ENCODE measurements around the gene ZNF423. TPM values are rescaled to one million over a fixed set of nuclear protein-coding genes. Genes with fewer than 3 reads are reported as not detected.
A peak's percentile ranks its signal among the peaks of the same experiment; 100 is the strongest.

Gene ZNF423
- total RNA-seq, 1 donor from 2014 or later, result 11.9 TPM

DNA sequence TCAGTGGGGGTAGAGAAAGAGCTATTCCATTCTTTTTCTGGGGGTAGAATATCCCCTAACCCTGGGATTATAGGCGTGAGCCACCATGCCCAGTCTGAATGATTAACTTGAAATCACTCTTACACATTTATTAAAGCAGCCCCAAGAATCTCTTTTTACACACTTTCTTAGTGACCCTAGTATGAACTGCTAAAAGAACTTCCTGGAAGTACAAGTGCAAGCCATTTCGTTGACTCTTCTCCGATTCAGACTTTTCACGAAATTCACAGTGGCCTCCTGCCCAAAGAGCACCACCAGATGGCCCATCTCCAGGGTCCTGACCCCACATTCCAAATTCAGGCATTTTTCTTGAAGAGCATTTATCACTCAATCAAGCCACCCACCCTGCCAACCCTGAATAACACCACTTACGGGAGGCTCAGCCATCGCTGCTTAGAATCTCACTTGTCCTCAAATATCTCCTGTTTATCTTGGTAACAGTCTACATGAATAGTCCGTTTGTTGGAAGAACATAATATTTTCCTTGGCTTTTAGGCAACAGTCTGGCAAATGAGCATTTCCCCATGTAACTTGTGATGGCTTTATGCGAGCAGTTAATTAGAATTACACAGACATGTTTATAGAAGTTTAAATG lies 28.0 kb downstream of the ZNF423 start:
- TF ChIP-seq, protein P1, sequence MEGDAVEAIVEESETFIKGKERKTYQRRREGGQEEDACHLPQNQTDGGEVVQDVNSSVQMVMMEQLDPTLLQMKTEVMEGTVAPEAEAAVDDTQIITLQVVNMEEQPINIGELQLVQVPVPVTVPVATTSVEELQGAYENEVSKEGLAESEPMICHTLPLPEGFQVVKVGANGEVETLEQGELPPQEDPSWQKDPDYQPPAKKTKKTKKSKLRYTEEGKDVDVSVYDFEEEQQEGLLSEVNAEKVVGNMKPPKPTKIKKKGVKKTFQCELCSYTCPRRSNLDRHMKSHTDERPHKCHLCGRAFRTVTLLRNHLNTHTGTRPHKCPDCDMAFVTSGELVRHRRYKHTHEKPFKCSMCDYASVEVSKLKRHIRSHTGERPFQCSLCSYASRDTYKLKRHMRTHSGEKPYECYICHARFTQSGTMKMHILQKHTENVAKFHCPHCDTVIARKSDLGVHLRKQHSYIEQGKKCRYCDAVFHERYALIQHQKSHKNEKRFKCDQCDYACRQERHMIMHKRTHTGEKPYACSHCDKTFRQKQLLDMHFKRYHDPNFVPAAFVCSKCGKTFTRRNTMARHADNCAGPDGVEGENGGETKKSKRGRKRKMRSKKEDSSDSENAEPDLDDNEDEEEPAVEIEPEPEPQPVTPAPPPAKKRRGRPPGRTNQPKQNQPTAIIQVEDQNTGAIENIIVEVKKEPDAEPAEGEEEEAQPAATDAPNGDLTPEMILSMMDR (IDR thresholded peaks at IDR 0.05), result no peak
- H3K27ac ChIP-seq, result peak overlapping the region; percentile 72
- no peak for ATAC-seq
- no peaks in the 10 kb centered on the region for H3K9me3 ChIP-seq
- intact Hi-C loops (cut with DNase I), result no loop called here
- DNase-seq, result no peak
- no peaks in the 10 kb centered on the region for H3K36me3 ChIP-seq
- no peak overlapping the region for H3K4me3 ChIP-seq
- H3K4me1 ChIP-seq, result peaks cover 26% of the 10 kb centered on the region
- no peaks in the 10 kb centered on the region for H3K27me3 ChIP-seq

GRCh38 chr16:49826515-49826914 lies 29.4 kb downstream of the ZNF423 start:
- intact Hi-C loops (cut with DNase I), result no loop called here
- DNase-seq (no peak), ATAC-seq (no peak)
- Histone ChIP-seq H3K27me3 (no peaks in the 10 kb centered on the region), H3K9me3 (no peaks in the 10 kb centered on the region), H3K4me1 (peaks cover 26% of the 10 kb centered on the region), H3K36me3 (no peaks in the 10 kb centered on the region), H3K27ac (peak overlapping the region; percentile 72), H3K4me3 (no peak overlapping the region)
- TF ChIP-seq, protein P1 (IDR thresholded peaks at IDR 0.05), result no peak

DNA sequence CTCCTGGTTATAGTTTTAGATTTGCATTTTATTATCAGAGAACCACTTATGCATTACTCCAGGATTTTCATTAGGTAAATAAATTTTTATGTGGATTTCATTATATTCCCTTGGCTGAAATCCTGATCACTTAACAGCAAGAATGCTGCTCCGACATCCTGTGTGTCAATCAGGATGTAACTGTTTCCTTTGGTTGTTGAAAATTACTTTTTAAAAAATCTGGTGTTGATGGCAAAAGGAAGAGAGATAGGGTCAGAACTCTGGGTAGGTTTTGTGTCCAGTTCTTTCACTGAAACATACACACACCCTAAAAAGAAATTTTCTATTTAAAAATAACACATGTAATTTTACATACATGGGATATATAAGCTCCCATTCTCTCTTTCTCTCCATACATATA lies 30.9 kb downstream of the ZNF423 start:
- Histone ChIP-seq H3K4me3 (no peak overlapping the region), H3K9me3 (no peaks in the 10 kb centered on the region), H3K27ac (peak overlapping the region; percentile 36), H3K27me3 (no peaks in the 10 kb centered on the region), H3K4me1 (peaks cover 26% of the 10 kb centered on the region), H3K36me3 (no peaks in the 10 kb centered on the region)
- TF ChIP-seq, protein P1 (IDR thresholded peaks at IDR 0.05), result no peak
- ATAC-seq (no peak), DNase-seq (no peak)
- intact Hi-C loops (cut with DNase I), result no loop called here

GRCh38 chr16:49824593-49824992 lies 31.3 kb downstream of the ZNF423 start:
- Histone ChIP-seq H3K27ac (no peak overlapping the region), H3K9me3 (no peaks in the 10 kb centered on the region), H3K4me3 (no peak overlapping the region), H3K4me1 (peaks cover 26% of the 10 kb centered on the region), H3K36me3 (no peaks in the 10 kb centered on the region), H3K27me3 (no peaks in the 10 kb centered on the region)
- ATAC-seq (no peak), DNase-seq (no peak)
- intact Hi-C loops (cut with DNase I), result no loop called here
- TF ChIP-seq, protein P1 (IDR thresholded peaks at IDR 0.05), result no peak

GRCh38 chr16:49822649-49823370 lies 33.1 kb downstream of the ZNF423 start:
- ATAC-seq (no peak), DNase-seq (no peak)
- no peak overlapping the region for H3K4me3 ChIP-seq
- H3K4me1 ChIP-seq, result peaks cover 16% of the 10 kb centered on the region
- H3K27me3 ChIP-seq, result no peaks in the 10 kb centered on the region
- no peaks in the 10 kb centered on the region for H3K9me3 ChIP-seq
- H3K36me3 ChIP-seq, result no peaks in the 10 kb centered on the region
- H3K27ac ChIP-seq, result no peak overlapping the region
- intact Hi-C loops (cut with DNase I), result no loop called here
- TF ChIP-seq, protein P1 (IDR thresholded peaks at IDR 0.05), result no peak
